GM21447 (cell line): Measurements from ENCODE around the gene PDZD4.

ENCODE experiments used
- ATAC-seq: cut with Tn5 transposase; IDR thresholded peaks from one replicate; pipeline ENCODE4 v1.9.1; 2021; ENCODE audit not compliant: unreplicated experiment

The PDZD4 gene

GRCh38 chrX:153867671-153868070 lies 37.3 kb upstream of the PDZD4 start:
- ATAC-seq: no peak

GRCh38 chrX:153867139-153867538 lies 36.8 kb upstream of the PDZD4 start:
- ATAC-seq: no peak

GRCh38 chrX:153866302-153867019 lies 36.1 kb upstream of the PDZD4 start:
- ATAC-seq: no peak

- ATAC-seq: no peak
Observed at GRCh38 chrX:153865685-153866084, 35.3 kb upstream of the PDZD4 start.

- no peak for ATAC-seq
Observed at GRCh38 chrX:153865321-153865580, 34.9 kb upstream of the PDZD4 start.

GRCh38 chrX:153864561-153865320 lies 34.4 kb upstream of the PDZD4 start:
- ATAC-seq: no peak

- no peak for ATAC-seq
Observed at GRCh38 chrX:153864101-153864500, 33.8 kb upstream of the PDZD4 start.

GRCh38 chrX:153863251-153863991 lies 33.1 kb upstream of the PDZD4 start:
- ATAC-seq: no peak

- ATAC-seq: no peak
Observed at GRCh38 chrX:153862369-153863250, 32.3 kb upstream of the PDZD4 start.

- no peak for ATAC-seq
Observed at GRCh38 chrX:153861733-153862310, 31.5 kb upstream of the PDZD4 start.

- ATAC-seq: no peak
Observed at GRCh38 chrX:153861151-153861550, 30.8 kb upstream of the PDZD4 start.

- no peak for ATAC-seq
Observed at GRCh38 chrX:153857348-153857903, 27.1 kb upstream of the PDZD4 start.

- ATAC-seq: no peak
Observed at GRCh38 chrX:153854702-153855101, 24.4 kb upstream of the PDZD4 start.

- ATAC-seq: no peak
Observed at GRCh38 chrX:153853902-153854267, 23.5 kb upstream of the PDZD4 start.

GRCh38 chrX:153853180-153853901 lies 23.0 kb upstream of the PDZD4 start:
- no peak for ATAC-seq

GRCh38 chrX:153851981-153852380 lies 21.6 kb upstream of the PDZD4 start:
- no peak for ATAC-seq

GRCh38 chrX:153848325-153848724 lies 18.0 kb upstream of the PDZD4 start:
- ATAC-seq: no peak

- ATAC-seq: no peak
Observed at GRCh38 chrX:153845842-153846241, 15.5 kb upstream of the PDZD4 start.

- ATAC-seq: no peak
Observed at GRCh38 chrX:153845195-153845594, 14.9 kb upstream of the PDZD4 start.
